Measurements from ENCODE around the gene MAP3K9. TPM values are rescaled to one million over a fixed set of nuclear protein-coding genes. Genes with fewer than 3 reads are reported as not detected.

Gene MAP3K9
- total RNA-seq, 1 experiment from 2014 or later, result 24.3 TPM

DNA sequence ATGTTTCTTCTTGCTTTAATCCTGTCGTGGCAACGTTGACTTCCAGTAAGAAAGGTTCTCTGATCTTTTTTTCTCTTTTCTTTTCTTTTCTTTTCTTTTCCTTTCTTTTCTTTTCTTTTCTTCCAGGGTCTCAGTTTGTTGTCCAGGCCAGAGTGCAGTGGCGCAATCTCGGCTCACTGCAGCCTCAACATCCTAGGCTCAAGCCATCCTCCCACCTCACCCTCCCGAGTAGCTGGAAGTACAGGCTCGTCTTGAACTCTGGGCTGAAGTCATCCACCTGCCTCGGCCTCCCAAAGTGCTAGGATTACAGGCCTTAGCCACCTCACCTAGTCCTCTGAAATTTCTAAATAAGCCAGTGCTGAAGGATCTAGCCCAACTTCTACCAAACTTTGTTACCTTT, 1.3 kb upstream of the MAP3K9 start:
- Mint-ChIP-seq H3K27me3 (ENCODE audit: unreplicated experiment) (no peaks in the 10 kb centered on the region), H3K36me3 (ENCODE audit: insufficient read depth, unreplicated experiment) (peaks cover 14% of the 10 kb centered on the region), H3K27ac (ENCODE audit: unreplicated experiment) (no peak overlapping the region), H3K9me3 (ENCODE audit: low read depth, unreplicated experiment) (no peaks in the 10 kb centered on the region), H3K4me1 (ENCODE audit: low read depth, unreplicated experiment) (peaks cover 14% of the 10 kb centered on the region), H3K4me3 (ENCODE audit: low read depth, unreplicated experiment) (no peak overlapping the region)
- CTCF ChIA-PET, result interaction anchor here (0.7 to 3.4 kb wide), 3 partner anchors 55 to 97 kb away, joined by 3 to 15 read pairs (median 6); partner anchors contain the start of gene PCNX1
- intact Hi-C loops (cut with micrococcal nuclease; ENCODE audit: unreplicated experiment), result no loop called here
- no peak for DNase-seq
- BruUV-seq (replicated peaks), result no TSS peak
- TF ChIP-seq, protein P1, sequence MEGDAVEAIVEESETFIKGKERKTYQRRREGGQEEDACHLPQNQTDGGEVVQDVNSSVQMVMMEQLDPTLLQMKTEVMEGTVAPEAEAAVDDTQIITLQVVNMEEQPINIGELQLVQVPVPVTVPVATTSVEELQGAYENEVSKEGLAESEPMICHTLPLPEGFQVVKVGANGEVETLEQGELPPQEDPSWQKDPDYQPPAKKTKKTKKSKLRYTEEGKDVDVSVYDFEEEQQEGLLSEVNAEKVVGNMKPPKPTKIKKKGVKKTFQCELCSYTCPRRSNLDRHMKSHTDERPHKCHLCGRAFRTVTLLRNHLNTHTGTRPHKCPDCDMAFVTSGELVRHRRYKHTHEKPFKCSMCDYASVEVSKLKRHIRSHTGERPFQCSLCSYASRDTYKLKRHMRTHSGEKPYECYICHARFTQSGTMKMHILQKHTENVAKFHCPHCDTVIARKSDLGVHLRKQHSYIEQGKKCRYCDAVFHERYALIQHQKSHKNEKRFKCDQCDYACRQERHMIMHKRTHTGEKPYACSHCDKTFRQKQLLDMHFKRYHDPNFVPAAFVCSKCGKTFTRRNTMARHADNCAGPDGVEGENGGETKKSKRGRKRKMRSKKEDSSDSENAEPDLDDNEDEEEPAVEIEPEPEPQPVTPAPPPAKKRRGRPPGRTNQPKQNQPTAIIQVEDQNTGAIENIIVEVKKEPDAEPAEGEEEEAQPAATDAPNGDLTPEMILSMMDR (IDR thresholded peaks at IDR 0.05; ENCODE audit: unreplicated experiment), result no peak

DNA sequence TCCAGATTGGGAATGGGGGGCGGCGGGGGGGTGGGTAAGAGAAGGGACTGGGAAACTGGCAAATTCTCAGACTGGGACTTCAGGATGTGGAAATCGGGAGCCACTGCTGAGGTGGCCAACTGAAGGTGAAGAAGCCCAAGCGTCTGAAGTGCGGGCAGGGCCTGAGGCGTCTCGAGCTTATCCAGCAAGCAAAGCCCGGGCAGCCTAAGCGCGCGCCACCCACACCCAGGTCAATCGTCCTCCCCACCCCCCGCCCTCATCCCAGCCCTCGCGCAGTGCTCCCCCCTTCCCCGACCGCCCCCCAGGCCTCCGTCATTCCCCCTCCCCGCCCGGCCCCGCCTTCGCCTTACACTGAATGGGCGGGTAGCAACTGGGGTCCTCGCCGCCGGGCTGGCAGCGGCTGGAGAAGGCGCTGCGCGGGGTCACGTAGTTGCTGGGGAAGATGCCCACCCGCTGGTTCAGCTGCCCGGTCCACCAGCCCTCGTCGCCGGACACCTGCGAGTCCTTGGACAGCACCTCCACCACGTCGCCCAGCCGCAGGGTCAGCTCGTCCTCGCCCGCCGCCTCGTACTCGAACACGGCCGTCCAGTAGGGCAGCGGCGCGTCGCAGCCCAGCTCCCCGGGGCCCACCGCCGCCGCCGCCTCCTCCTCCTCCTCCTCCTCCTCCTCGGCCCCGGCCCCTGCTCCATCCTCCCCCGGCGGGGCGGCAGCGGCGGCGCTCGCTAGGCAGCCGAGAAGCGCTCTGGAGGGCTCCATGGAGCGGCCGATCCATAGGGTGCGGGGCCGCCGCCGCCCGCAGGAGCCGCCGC, 693 bp downstream of the MAP3K9 start:
- peak overlapping the region; percentile 77 for H3K27ac Mint-ChIP-seq (ENCODE audit: unreplicated experiment)

DNA sequence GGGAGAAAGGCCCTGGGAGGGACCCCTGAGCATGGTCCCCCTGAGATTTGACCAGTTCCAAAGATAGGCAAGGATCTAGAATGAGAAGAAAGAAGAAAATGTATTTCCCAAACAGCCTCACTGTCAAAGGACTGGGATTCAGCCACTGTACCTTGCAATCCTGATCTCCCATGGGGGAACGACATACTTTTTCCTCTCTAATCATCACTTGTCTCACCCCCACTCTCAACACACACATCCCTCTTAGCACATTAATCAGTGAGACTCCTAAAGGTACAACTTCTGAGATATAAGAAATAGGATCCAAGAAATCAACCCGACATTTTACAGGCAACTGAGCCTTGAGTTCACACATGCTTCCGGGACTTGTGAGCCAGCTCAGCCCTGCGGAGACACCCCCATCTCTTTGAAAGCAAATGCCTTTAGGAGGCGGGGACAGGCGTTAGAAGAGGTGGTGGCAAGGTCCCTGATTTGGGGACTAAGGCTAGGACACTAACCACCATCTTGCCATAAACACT, 1.4 kb downstream of the MAP3K9 start:
- Mint-ChIP-seq H3K27ac (ENCODE audit: unreplicated experiment) (peak overlapping the region; percentile 77), H3K27me3 (ENCODE audit: unreplicated experiment) (no peaks in the 10 kb centered on the region), H3K36me3 (ENCODE audit: insufficient read depth, unreplicated experiment) (peaks cover 14% of the 10 kb centered on the region), H3K4me3 (ENCODE audit: low read depth, unreplicated experiment) (no peak overlapping the region), H3K4me1 (ENCODE audit: low read depth, unreplicated experiment) (peaks cover 14% of the 10 kb centered on the region), H3K9me3 (ENCODE audit: low read depth, unreplicated experiment) (no peaks in the 10 kb centered on the region)
- TF ChIP-seq, protein P1 (IDR thresholded peaks at IDR 0.05; ENCODE audit: unreplicated experiment), result no peak
- CTCF ChIA-PET, result interaction anchor here (0.5 to 3.4 kb wide), 4 partner anchors 28 to 1075 kb away, joined by 3 to 15 read pairs (median 4); no protein-coding TSS in a partner anchor
- peak; percentile 62 for DNase-seq
- intact Hi-C loops (cut with micrococcal nuclease; ENCODE audit: unreplicated experiment), result no loop called here
- no TSS peak for BruUV-seq (replicated peaks)

More for the DNA sequence above, 693 bp downstream of the MAP3K9 start:
- no TSS peak for BruUV-seq (replicated peaks)
- Mint-ChIP-seq H3K36me3 (ENCODE audit: insufficient read depth, unreplicated experiment) (peaks cover 14% of the 10 kb centered on the region), H3K27me3 (ENCODE audit: unreplicated experiment) (no peaks in the 10 kb centered on the region), H3K4me1 (ENCODE audit: low read depth, unreplicated experiment) (peaks cover 14% of the 10 kb centered on the region), H3K4me3 (ENCODE audit: low read depth, unreplicated experiment) (no peak overlapping the region), H3K9me3 (ENCODE audit: low read depth, unreplicated experiment) (no peaks in the 10 kb centered on the region)
- CTCF ChIA-PET, result interaction anchor here (0.5 to 3.4 kb wide), 6 partner anchors 9 to 1203 kb away, joined by 3 to 15 read pairs (median 3); partner anchors contain the start of gene MED6
- peak; percentile 34 for DNase-seq
- intact Hi-C loops (cut with micrococcal nuclease; ENCODE audit: unreplicated experiment), result no loop called here
- TF ChIP-seq, protein P1 (IDR thresholded peaks at IDR 0.05; ENCODE audit: unreplicated experiment), result no peak

- CTCF ChIA-PET, result interaction anchor here (0.6 kb wide), 1 partner anchor 28 kb away, joined by 3 read pairs; no protein-coding TSS in a partner anchor
- DNase-seq, result no peak
- intact Hi-C loops (cut with micrococcal nuclease; ENCODE audit: unreplicated experiment), result no loop called here
These were observed 4.7 kb downstream of the MAP3K9 start for GRCh38 chr14:70804556-70805162.

More at GRCh38 chr14:70804556-70805162, 4.7 kb downstream of the MAP3K9 start:
- Mint-ChIP-seq H3K4me1 (ENCODE audit: low read depth, unreplicated experiment) (peaks cover 37% of the 10 kb centered on the region), H3K36me3 (ENCODE audit: insufficient read depth, unreplicated experiment) (peaks cover 28% of the 10 kb centered on the region), H3K4me3 (ENCODE audit: low read depth, unreplicated experiment) (no peak overlapping the region), H3K9me3 (ENCODE audit: low read depth, unreplicated experiment) (no peaks in the 10 kb centered on the region), H3K27ac (ENCODE audit: unreplicated experiment) (no peak overlapping the region), H3K27me3 (ENCODE audit: unreplicated experiment) (no peaks in the 10 kb centered on the region)
- TF ChIP-seq, protein P1 (IDR thresholded peaks at IDR 0.05; ENCODE audit: unreplicated experiment), result no peak
- no TSS peak for BruUV-seq (replicated peaks)

Data from Calu3 (cell line).